ENCODE measurements around the gene TOP3A.

TOP3A gene

DNA sequence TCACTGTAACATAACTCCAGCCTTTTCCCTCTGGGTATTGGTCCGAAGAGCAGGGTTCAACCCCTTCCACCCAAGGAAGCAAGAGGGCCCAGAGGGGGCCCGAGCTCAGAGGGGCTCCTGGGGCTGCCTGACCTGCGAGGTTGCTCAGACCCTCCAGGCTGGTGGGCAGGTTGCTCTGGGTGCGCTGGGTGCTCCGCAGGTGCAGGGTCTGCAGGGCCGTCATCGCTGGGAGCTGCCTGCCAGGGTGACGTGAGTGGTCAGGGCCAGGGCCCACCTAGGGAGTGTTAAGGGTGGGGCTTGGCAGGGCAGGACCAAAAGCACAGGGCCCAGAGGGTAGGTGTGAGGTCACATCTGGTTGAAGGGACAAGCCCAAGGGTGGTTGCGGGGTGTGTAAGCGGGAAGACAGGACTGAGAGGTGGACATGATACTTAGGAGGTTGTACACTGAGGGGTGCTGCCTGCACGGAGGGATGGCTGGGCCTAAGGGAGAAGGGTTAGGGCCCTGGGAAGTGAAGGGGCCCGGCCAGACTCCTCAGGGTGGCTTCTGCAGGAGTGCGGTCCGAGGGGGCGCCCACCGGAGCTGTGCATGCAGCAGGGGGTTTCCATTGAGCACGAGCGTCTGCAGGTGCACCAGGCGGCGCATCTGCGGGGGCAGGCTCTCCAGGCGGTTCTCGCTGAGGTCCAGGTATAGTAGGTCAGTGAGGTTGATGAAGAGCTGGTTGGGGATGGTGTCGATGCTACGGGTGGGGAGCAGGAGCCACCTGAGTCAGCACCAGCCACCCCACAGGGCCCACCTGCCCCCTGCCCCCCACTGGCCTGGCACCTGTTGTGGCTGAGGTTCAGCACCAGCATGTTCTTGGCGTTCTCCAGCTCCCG, 60.6 kb downstream of the TOP3A start:
- DNase-seq: no peak

GRCh38 chr17:18253187-18253884, 61.5 kb downstream of the TOP3A start:
- DNase-seq: no peak

GRCh38 chr17:18252160-18252559, 62.6 kb downstream of the TOP3A start:
- no peak for DNase-seq

GRCh38 chr17:18251204-18251603, 63.6 kb downstream of the TOP3A start:
- DNase-seq: no peak

DNA sequence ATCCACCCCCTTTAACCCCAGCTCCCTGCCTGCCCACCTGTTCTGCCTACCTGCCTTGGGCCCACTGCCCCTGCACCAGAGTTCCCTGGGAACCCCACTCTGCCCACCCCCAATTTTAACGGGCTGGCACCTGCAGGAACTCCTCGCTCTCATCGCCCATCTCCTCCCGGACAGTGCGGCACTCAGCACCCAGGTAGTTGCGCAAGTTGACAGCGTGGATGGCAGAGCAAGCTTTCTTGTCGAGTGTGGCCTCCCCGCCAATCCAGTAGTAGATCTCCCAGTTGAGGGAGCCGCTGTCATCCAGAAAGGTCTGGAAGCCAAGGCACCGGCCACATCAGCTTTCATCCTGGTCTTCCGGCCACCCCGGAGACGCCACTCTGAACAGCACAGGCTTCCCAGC, 64.1 kb downstream of the TOP3A start:
- no peak for DNase-seq

GRCh38 chr17:18250259-18250658, 64.5 kb downstream of the TOP3A start:
- DNase-seq: no peak

DNA sequence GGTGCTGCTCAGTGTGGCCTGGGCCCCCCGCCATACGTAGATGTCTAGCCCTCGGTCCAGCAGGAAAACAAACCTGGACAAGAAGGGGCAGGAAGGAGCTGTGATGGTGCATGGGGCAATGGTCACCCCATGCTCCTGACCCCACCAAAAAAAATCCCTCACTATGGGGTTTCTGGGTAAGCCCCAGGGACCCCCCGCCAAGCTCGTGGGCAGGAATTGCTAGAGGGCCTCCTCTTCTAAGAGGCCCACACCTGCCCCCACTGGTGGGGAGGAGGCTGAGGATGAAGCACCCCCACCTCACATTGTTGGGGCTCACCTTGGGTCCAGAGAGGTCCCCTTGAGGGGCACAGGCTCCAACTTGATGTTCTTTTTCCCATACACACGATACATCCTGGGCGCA, 66.0 kb downstream of the TOP3A start:
- no peak for DNase-seq

DNA sequence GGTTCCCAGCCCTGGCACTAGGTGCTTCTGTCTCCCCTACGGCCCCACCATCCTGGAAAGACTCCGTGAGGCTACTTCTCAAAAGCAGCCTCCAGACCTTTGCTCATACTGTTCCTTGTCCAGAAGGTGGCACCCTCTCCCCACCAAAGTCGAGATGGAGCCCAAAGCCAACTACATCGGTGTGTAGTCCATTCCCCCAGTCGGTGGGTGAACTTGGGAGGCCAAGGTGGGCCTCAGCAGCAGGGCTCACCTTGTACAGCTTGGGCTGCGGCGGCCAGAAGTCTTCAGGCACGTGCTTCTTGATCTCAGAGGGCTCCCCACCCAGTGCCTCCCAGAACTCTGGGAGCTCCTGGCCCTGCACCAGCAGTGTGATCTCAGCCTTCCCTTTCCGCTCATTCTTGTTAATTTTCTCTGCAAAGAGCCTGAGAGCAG, 66.5 kb downstream of the TOP3A start:
- DNase-seq: peak; percentile 69

- DNase-seq: no peak
Measured at GRCh38 chr17:18247613-18248001, 67.2 kb downstream of the TOP3A start.

- peak; percentile 41 for DNase-seq
Measured at GRCh38 chr17:18246880-18247612, 67.7 kb downstream of the TOP3A start.

- DNase-seq: no peak
Measured at GRCh38 chr17:18246109-18246725, 68.6 kb downstream of the TOP3A start.

- no peak for DNase-seq
Measured at GRCh38 chr17:18245038-18245776, 69.6 kb downstream of the TOP3A start.

DNA sequence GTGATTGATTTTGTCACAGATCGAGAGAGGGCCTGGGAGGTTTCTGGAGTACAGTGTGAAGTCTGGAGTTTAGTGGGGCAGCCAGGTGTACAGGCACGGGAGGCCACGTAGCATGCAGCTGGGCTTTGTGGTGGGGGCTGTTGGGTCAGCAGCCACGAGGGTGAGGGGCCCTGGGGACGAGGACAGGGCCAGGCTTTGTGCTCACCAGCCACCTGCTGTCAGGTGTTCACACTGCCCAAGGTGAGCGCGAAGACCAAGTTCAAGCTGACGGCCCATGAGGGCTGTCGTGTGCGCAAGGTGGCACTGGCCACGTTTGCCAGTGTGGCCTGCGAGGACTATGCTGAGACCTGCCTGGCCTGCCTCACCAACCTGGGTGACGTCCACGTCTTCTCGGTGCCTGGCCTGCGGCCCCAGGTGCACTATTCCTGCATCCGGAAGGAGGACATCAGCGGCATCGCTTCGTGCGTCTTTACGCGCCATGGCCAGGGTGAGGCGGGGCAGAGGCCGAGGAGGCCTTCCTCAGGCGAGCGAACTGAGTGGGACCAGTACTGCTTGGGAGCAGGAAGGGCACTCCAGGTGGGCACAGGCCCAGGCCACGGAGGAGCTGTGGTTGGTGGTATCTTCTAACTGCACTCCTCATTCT, 73.4 kb downstream of the TOP3A start:
- DNase-seq: no peak

GRCh38 chr17:18240449-18240848, 74.3 kb downstream of the TOP3A start:
- no peak for DNase-seq

DNA sequence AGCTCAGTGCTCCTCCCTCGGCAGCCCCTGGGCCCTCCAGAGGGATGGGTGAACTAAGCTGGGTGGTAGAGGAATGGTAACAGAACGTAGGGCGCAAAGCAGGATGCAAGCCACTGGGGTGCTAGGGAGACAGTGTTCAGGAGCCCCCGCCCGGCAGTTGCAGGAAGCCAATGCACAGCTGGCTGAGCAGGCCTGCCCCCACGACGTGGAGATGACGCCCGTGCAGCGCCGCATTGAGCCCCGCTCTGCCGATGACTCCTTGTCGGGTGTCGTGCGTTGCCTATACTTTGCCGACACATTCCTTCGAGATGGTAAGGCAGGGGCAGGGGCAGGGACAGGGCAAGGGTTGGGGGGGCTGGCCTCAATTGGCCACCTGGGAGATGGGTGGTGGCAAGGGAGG, 76.5 kb downstream of the TOP3A start:
- DNase-seq: no peak

GRCh38 chr17:18237461-18237860, 77.3 kb downstream of the TOP3A start:
- DNase-seq: no peak

DNA sequence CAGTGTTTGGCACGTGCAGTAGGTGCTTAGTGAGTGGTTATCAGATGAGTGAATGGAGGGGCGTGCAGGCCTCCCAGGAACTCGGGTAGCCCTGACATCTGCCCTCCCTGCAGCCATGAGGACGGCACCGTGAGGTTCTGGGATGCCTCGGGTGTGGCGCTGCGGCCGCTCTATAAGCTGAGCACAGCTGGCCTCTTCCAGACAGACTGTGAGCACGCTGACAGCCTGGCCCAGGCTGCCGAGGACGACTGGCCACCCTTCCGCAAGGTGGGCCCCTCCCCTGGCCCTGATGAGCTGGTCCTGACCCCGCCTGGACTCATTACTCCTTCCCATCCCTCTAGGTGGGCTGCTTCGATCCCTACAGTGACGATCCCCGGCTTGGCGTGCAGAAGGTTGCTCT, 78.3 kb downstream of the TOP3A start:
- DNase-seq: no peak

GRCh38 chr17:18235743-18236256, 79.0 kb downstream of the TOP3A start:
- no peak for DNase-seq

GRCh38 chr17:18234853-18235380, 79.9 kb downstream of the TOP3A start:
- no peak for DNase-seq

DNA sequence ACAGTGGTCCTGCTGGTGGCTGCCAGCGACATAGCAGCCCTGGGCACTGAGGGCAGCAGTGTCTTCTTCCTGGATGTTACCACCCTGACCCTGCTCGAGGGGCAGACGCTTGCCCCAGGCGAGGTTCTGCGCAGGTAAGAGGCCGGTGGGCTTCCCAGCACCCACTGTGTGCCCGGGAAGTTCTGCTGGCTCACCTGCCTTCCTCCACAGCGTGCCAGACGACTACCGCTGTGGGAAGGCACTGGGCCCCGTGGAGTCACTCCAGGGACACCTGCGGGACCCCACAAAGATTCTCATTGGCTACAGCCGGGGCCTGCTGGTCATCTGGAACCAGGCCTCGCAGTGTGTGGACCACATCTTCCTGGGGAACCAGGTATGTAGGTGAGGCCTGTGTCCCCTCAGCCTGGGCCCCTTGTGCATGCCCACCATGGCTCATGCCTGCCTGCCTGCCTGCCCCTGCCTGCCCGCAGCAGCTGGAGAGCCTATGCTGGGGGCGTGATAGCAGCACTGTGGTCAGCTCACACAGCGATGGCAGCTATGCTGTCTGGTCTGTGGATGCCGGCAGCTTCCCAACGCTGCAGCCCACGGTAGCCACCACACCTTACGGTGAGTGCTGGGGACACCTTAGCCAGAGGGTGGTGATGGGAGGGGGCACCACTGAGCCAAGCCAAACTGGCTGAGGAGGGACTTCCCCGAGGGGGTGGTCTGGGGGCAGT, 80.8 kb downstream of the TOP3A start:
- DNase-seq: no peak

GRCh38 chr17:18231164-18231563, 83.6 kb downstream of the TOP3A start:
- DNase-seq: no peak
